Activated CD8-positive, alpha-beta memory T cell treated with anti-CD3 and anti-CD28 coated beads for 1 hour (primary cell): ENCODE data around the gene MAT1A.

Source experiments
- DNase-seq, 2 donors: peaks; one replicate each; pipeline ENCODE4 v3.0.0-alpha.2; 2020; ENCODE audit warnings: low read depth in 1 of 2; ENCODE audit errors: extremely low read depth in 1 of 2

MAT1A gene

GRCh38 chr10:80283119-80283518, 6.3 kb downstream of the MAT1A start:
- no peak for DNase-seq

GRCh38 chr10:80281784-80282765, 7.4 kb downstream of the MAT1A start:
- DNase-seq = no peak

GRCh38 chr10:80281292-80281691, 8.2 kb downstream of the MAT1A start:
- DNase-seq = no peak

GRCh38 chr10:80280071-80280800, 9.2 kb downstream of the MAT1A start:
- no peak for DNase-seq

- DNase-seq = no peak
Observed at GRCh38 chr10:80279146-80279545, 10.3 kb downstream of the MAT1A start.

GRCh38 chr10:80278480-80278879, 11.0 kb downstream of the MAT1A start:
- DNase-seq = no peak

- no peak for DNase-seq
Observed at GRCh38 chr10:80277567-80278250, 11.7 kb downstream of the MAT1A start.

- DNase-seq = no peak
Observed at GRCh38 chr10:80277016-80277415, 12.4 kb downstream of the MAT1A start.

- DNase-seq = no peak
Observed at GRCh38 chr10:80276335-80276734, 13.1 kb downstream of the MAT1A start.

- no peak for DNase-seq
Observed at GRCh38 chr10:80275756-80276155, 13.7 kb downstream of the MAT1A start.

GRCh38 chr10:80275135-80275498, 14.3 kb downstream of the MAT1A start:
- DNase-seq = no peak

GRCh38 chr10:80274396-80275134, 14.9 kb downstream of the MAT1A start:
- DNase-seq = no peak

- no peak for DNase-seq
Observed at GRCh38 chr10:80273523-80274170, 15.8 kb downstream of the MAT1A start.

GRCh38 chr10:80272793-80273522, 16.5 kb downstream of the MAT1A start:
- no peak for DNase-seq

- DNase-seq = no peak
Observed at GRCh38 chr10:80271416-80271815, 18.0 kb downstream of the MAT1A start.

- DNase-seq = no peak
Observed at GRCh38 chr10:80270887-80271286, 18.6 kb downstream of the MAT1A start.

GRCh38 chr10:80268938-80269588, 20.4 kb downstream of the MAT1A start:
- DNase-seq = no peak

- no peak for DNase-seq
Observed at GRCh38 chr10:80268266-80268665, 21.2 kb downstream of the MAT1A start.

GRCh38 chr10:80266513-80266863, 23.0 kb downstream of the MAT1A start:
- no peak for DNase-seq
